ENCODE data around the gene DEK. TPM values are rescaled to one million over a fixed set of nuclear protein-coding genes. Genes with fewer than 3 reads are reported as not detected.

DEK gene
- total and polyA plus RNA-seq, 9 donors, result 54.1 to 143 (median 78.9) TPM

GRCh38 chr6:18249271-18249670 lies 15.1 kb downstream of the DEK start:
- TF ChIP-seq, protein P1, sequence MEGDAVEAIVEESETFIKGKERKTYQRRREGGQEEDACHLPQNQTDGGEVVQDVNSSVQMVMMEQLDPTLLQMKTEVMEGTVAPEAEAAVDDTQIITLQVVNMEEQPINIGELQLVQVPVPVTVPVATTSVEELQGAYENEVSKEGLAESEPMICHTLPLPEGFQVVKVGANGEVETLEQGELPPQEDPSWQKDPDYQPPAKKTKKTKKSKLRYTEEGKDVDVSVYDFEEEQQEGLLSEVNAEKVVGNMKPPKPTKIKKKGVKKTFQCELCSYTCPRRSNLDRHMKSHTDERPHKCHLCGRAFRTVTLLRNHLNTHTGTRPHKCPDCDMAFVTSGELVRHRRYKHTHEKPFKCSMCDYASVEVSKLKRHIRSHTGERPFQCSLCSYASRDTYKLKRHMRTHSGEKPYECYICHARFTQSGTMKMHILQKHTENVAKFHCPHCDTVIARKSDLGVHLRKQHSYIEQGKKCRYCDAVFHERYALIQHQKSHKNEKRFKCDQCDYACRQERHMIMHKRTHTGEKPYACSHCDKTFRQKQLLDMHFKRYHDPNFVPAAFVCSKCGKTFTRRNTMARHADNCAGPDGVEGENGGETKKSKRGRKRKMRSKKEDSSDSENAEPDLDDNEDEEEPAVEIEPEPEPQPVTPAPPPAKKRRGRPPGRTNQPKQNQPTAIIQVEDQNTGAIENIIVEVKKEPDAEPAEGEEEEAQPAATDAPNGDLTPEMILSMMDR (IDR thresholded peaks at IDR 0.05), result no peak
- TF ChIP-seq EP300 (IDR thresholded peaks at IDR 0.05) (no peak), POLR2A (IDR thresholded peaks at IDR 0.05) (no peak)
- H3K4me3 ChIP-seq, result no peak overlapping the region
- no peaks in the 10 kb centered on the region for H3K36me3 ChIP-seq
- intact Hi-C loops (cut with DNase I), result no loop called here
- no peaks in the 10 kb centered on the region for H3K9me3 ChIP-seq
- no peaks in the 10 kb centered on the region for H3K27me3 ChIP-seq
- H3K27ac ChIP-seq, result no peak overlapping the region
- DNase-seq, result no peak
- H3K4me1 ChIP-seq (ENCODE audit: insufficient read depth), result no peaks in the 10 kb centered on the region
- WGBS, 3 donors, result 90 to 91% (median 90%) methylated on average over 4 of the region's 4 CpGs

GRCh38 chr6:18248698-18249097 lies 15.6 kb downstream of the DEK start:
- intact Hi-C loops (cut with DNase I), result no loop called here
- Histone ChIP-seq H3K27ac (no peak overlapping the region), H3K9me3 (no peaks in the 10 kb centered on the region), H3K4me1 (ENCODE audit: insufficient read depth) (no peaks in the 10 kb centered on the region), H3K36me3 (no peaks in the 10 kb centered on the region), H3K4me3 (no peak overlapping the region), H3K27me3 (no peaks in the 10 kb centered on the region)
- DNase-seq, result no peak
- no peak for TF ChIP-seq POLR2A (IDR thresholded peaks at IDR 0.05)
- TF ChIP-seq, protein P1 (IDR thresholded peaks at IDR 0.05), result no peak
- no peak for TF ChIP-seq EP300 (IDR thresholded peaks at IDR 0.05)
- WGBS, 3 donors, result 89 to 95% (median 90%) methylated on average over 2 of the region's 2 CpGs

DNA sequence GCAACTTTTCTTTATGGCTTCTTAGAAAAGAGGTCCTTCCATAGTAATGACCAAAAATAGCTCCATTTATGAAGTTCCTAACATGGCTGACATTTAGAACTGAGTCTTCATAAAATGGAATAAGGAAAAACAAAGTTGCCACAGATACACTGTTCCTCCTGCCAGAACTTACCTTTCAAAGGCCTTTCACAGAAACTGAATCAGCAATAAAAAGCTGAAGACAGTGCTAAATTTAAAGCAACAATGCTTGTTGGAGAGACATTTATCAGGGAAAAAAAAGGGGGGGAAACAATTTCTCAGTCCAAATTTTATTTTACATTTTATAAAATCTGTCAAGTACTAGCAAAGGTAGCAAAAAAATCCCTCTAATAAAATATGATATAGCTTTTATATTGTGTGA lies 17.3 kb downstream of the DEK start:
- Histone ChIP-seq H3K9me3 (no peaks in the 10 kb centered on the region), H3K36me3 (no peaks in the 10 kb centered on the region), H3K27me3 (no peaks in the 10 kb centered on the region), H3K4me3 (no peak overlapping the region), H3K4me1 (ENCODE audit: insufficient read depth) (no peaks in the 10 kb centered on the region), H3K27ac (no peak overlapping the region)
- TF ChIP-seq POLR2A (IDR thresholded peaks at IDR 0.05) (no peak), EP300 (IDR thresholded peaks at IDR 0.05) (no peak)
- TF ChIP-seq, protein P1 (IDR thresholded peaks at IDR 0.05), result no peak
- no peak for DNase-seq
- intact Hi-C loops (cut with DNase I), result no loop called here

DNA sequence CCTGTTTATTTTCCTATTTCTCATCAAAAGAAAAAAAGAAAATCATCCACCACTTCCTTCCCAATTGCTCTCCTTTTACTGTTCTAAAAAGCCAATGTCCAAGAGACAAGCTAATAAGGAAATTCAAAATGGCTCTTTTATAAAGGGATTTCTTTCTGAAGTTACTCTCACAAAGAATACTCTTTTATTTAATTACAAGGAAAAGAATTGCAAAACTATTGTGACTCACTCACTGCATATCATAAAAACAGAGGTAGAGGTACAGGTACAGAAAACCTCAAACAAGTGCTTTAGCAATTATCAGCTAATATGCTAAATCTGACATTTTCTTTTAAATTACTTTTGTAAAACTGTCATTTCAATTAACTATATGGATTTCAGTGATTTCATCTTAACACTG lies 18.1 kb downstream of the DEK start:
- no peaks in the 10 kb centered on the region for H3K36me3 ChIP-seq
- intact Hi-C loops (cut with DNase I), result no loop called here
- H3K27me3 ChIP-seq, result no peaks in the 10 kb centered on the region
- H3K4me1 ChIP-seq (ENCODE audit: insufficient read depth), result no peaks in the 10 kb centered on the region
- no peak for DNase-seq
- TF ChIP-seq, protein P1 (IDR thresholded peaks at IDR 0.05), result no peak
- TF ChIP-seq EP300 (IDR thresholded peaks at IDR 0.05) (no peak), POLR2A (IDR thresholded peaks at IDR 0.05) (no peak)
- H3K9me3 ChIP-seq, result no peaks in the 10 kb centered on the region
- H3K4me3 ChIP-seq, result no peak overlapping the region
- H3K27ac ChIP-seq, result no peak overlapping the region

- Histone ChIP-seq H3K4me3 (no peak overlapping the region), H3K27me3 (no peaks in the 10 kb centered on the region), H3K36me3 (no peaks in the 10 kb centered on the region), H3K27ac (no peak overlapping the region), H3K9me3 (no peaks in the 10 kb centered on the region), H3K4me1 (ENCODE audit: insufficient read depth) (no peaks in the 10 kb centered on the region)
- intact Hi-C loops (cut with DNase I), result no loop called here
- WGBS, 3 donors, result 63 to 70% (median 66%) methylated on average over 7 of the region's 7 CpGs
- TF ChIP-seq EP300 (IDR thresholded peaks at IDR 0.05), result no peak
- TF ChIP-seq POLR2A (IDR thresholded peaks at IDR 0.05), result no peak
- TF ChIP-seq, protein P1 (IDR thresholded peaks at IDR 0.05), result no peak
- no peak for DNase-seq
Observed at GRCh38 chr6:18245642-18246041, 18.7 kb downstream of the DEK start.
